GM12873 (cell line): Measurements from ENCODE around the gene BAIAP2L1.

ENCODE experiments used
- TF ChIP-seq, protein P1 (sequence below): IDR thresholded peaks from 2 replicates; pipeline ENCODE4 v1.5.1; 2012; ENCODE audit warnings: low read depth, mild to moderate bottlenecking, moderate library complexity, low read length, control low read depth; ENCODE audit not compliant: insufficient read depth; ENCODE audit errors: missing control alignments

The BAIAP2L1 gene

DNA sequence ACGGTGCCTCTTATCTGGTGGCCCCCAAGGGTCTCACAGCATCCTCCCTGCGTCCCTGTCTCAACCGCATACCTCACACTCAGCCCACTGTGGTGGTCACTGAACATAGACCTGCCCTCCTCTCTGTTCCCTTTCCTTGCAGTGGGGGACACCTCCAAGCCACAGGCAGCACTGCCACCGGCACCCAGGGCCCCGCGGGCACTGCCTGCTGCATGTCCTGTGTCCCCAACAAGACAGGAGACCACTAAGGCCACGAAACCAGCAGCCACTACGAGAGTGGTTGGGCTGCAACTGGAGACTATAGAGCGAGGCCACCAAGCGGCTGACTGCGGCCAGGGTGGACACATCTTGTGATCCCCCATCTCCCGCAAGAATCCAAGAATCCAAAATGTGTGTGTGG lies 104.1 kb downstream of the BAIAP2L1 start:
- TF ChIP-seq, protein P1, sequence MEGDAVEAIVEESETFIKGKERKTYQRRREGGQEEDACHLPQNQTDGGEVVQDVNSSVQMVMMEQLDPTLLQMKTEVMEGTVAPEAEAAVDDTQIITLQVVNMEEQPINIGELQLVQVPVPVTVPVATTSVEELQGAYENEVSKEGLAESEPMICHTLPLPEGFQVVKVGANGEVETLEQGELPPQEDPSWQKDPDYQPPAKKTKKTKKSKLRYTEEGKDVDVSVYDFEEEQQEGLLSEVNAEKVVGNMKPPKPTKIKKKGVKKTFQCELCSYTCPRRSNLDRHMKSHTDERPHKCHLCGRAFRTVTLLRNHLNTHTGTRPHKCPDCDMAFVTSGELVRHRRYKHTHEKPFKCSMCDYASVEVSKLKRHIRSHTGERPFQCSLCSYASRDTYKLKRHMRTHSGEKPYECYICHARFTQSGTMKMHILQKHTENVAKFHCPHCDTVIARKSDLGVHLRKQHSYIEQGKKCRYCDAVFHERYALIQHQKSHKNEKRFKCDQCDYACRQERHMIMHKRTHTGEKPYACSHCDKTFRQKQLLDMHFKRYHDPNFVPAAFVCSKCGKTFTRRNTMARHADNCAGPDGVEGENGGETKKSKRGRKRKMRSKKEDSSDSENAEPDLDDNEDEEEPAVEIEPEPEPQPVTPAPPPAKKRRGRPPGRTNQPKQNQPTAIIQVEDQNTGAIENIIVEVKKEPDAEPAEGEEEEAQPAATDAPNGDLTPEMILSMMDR: no peak

DNA sequence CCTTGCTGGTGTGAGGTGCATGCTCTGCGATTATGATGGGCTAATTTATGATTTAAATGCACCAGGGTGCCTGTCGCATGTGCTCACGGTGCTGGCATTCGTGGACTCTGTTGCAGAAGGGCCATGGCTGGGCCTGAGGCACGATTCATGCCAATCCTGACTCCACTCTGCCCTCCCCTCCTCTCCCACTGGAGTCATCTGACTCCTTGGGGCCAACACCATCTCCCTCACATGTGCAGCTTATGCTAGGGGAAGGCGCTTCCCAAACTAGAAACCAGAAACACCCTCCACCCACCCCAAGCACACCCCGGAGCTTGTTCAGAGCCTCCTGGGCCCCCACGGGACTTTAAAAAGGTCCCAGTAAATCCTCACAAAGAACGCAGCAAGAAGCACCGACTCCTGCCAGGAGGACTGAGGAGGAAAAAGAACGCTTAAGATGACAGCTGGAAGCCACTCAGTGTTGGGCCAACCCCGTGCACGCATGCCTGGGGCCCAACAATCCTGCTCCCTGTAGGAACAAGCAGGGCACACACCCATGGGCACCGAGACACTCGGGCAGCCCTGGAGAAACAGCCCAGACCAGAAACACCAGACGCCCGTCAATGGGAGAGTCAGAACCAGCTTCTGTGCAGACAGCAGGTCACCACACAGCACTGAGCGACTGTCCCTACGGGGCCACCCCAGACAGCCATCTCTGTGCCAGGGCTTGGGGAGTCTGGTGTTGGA lies 105.3 kb downstream of the BAIAP2L1 start:
- TF ChIP-seq, protein P1: no peak

DNA sequence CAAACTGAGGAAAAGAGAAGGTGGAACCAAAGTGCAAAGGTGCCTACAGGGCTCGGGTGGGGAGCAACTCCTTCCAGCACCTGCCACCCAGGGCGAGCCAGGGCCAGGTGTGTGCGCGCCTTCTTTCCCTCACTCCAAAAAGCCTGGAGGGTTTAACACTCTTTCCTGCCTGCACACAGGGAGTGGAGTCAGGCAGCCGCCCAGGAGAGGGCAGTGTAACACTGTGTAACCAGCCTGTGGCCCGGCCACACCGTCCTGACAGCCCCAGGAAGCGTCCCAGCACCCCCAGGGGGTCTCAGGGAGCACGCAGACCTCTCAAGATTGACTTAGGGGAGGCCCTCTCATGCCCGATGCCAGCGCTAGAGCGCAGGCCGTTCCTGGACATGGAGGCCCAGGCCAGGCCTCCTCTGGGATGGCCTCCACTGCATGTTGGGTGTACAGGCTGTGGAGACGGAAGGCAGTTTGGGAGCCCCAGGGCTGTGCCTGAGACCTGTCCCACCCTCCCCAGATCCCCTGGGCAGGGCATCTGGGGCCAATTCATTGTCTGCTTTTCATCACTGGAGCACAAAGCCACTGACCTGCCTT lies 106.0 kb downstream of the BAIAP2L1 start:
- TF ChIP-seq, protein P1: peak; percentile 78

- TF ChIP-seq, protein P1: no peak
These were observed 106.6 kb downstream of the BAIAP2L1 start for GRCh38 chr7:98294326-98294725.

DNA sequence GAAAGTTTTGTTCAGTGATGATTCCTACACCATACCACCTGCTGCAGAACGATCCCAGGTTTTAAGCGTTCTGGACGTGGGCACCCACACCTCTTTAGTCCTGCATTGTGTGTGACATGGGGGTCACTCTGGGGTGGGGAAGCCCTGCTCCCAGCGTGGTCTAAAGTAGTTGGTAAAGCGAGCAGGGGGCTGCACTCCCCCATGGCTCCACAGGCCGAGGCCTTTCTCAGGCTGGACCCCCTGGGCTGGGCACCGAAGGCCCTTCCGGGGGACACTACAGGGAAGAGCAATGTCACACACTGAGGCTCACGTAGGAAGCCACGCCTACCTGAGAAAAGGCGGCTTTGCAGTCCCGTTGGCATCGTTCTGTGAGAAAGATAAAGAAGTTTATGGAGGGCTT lies 107.1 kb downstream of the BAIAP2L1 start:
- TF ChIP-seq, protein P1: no peak

GRCh38 chr7:98293265-98293664 lies 107.6 kb downstream of the BAIAP2L1 start:
- TF ChIP-seq, protein P1: no peak

DNA sequence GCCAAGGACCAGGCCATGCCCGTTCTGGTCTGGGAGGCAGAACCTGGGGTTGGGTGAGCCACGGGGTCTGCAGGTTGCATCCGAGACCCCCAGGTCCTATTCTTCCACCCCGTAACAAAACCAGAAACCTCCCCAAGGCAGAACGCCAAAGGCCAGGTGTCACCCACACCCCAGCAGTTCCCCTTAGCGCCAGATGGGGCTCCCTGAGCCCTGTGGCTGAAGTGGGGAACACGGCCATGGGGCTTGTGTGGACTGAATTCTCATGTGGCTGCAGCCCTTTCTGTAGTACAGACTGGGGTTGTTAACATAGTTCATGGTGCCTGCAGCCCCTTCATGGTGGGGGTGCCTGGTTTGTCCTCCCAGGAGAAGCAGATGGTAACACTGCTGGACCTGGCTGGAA lies 109.2 kb downstream of the BAIAP2L1 start:
- TF ChIP-seq, protein P1: peak; percentile 52
